Brain microvascular endothelial cell (primary cell): ENCODE results near the gene TRAF5.

Experiments
- DNase-seq: peaks from one replicate; pipeline ENCODE4 v3.0.0-alpha.2; 2020
- H3K27ac ChIP-seq: fragments of 250-450 bp; sonication (Bioruptor Pico); 2 replicates; pipeline ENCODE4 v1.5.1; 2020; ENCODE audit warnings: mild to moderate bottlenecking, moderate library complexity
- H3K27me3 ChIP-seq: fragments of 250-450 bp; sonication (Bioruptor Pico); replicated peaks from 2 replicates; pipeline ENCODE4 v1.5.1; 2020; ENCODE audit warnings: mild to moderate bottlenecking
- H3K36me3 ChIP-seq: fragments of 250-450 bp; sonication (Bioruptor Pico); replicated peaks from 2 replicates; pipeline ENCODE4 v1.5.1; 2020; ENCODE audit warnings: mild to moderate bottlenecking
- H3K4me3 ChIP-seq: 2 replicates; pipeline ENCODE4 v1.5.1; 2011; ENCODE audit warnings: low read depth, mild to moderate bottlenecking, control low read depth, low read length, moderate library complexity
- in situ Hi-C: cut with HindIII; loops from 2 replicates; pipeline ENCODE4 v1.10.0; 2017; ENCODE audit warnings: low sequenced_read_pairs, low pct_ligation_motif_present
- TF ChIP-seq, protein P1 (sequence below): IDR thresholded peaks from 2 replicates; pipeline ENCODE4 v1.5.1; 2011; ENCODE audit warnings: low read depth, mild to moderate bottlenecking, moderate library complexity, low read length, control low read depth, inconsistent platforms; ENCODE audit errors: missing control alignments

Gene TRAF5

GRCh38 chr1:211424018-211424417 lies 97.4 kb downstream of the TRAF5 start:
- no peak for DNase-seq
- no peak overlapping the region for H3K4me3 ChIP-seq
- no peaks in the 10 kb centered on the region for H3K36me3 ChIP-seq
- in situ Hi-C loops, result no loop called here
- no peak overlapping the region for H3K27ac ChIP-seq
- TF ChIP-seq, protein P1, sequence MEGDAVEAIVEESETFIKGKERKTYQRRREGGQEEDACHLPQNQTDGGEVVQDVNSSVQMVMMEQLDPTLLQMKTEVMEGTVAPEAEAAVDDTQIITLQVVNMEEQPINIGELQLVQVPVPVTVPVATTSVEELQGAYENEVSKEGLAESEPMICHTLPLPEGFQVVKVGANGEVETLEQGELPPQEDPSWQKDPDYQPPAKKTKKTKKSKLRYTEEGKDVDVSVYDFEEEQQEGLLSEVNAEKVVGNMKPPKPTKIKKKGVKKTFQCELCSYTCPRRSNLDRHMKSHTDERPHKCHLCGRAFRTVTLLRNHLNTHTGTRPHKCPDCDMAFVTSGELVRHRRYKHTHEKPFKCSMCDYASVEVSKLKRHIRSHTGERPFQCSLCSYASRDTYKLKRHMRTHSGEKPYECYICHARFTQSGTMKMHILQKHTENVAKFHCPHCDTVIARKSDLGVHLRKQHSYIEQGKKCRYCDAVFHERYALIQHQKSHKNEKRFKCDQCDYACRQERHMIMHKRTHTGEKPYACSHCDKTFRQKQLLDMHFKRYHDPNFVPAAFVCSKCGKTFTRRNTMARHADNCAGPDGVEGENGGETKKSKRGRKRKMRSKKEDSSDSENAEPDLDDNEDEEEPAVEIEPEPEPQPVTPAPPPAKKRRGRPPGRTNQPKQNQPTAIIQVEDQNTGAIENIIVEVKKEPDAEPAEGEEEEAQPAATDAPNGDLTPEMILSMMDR, result no peak
- H3K27me3 ChIP-seq, result no peaks in the 10 kb centered on the region
